GM18870 (cell line): ENCODE results near the gene OR10J1.

ENCODE experiments used
- ATAC-seq: cut with Tn5 transposase; IDR thresholded peaks from one replicate; pipeline ENCODE4 v1.9.1; 2021; ENCODE audit warnings: moderate library complexity; ENCODE audit not compliant: unreplicated experiment

Gene OR10J1

DNA sequence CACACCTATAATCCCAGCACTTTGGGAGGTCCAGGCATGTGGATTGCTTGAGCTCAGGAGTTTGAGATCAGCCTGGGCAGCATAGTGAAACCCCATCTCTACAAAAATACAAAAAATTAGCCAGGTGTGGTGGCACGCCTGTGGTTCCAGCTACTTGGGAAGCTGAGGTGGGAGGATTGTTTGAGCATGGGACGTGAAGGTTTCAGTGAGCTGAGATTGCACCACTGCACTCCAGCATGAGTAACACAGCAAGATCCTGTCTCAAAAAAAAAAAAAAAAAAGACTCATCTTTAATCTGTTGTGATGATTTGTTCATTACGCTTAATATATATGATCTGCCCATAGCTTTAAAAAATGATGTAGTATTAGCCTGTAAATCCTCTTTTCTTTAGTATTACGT, 44.0 kb downstream of the OR10J1 start:
- no peak for ATAC-seq
